ENCODE data around the gene IVD.

IVD gene

DNA sequence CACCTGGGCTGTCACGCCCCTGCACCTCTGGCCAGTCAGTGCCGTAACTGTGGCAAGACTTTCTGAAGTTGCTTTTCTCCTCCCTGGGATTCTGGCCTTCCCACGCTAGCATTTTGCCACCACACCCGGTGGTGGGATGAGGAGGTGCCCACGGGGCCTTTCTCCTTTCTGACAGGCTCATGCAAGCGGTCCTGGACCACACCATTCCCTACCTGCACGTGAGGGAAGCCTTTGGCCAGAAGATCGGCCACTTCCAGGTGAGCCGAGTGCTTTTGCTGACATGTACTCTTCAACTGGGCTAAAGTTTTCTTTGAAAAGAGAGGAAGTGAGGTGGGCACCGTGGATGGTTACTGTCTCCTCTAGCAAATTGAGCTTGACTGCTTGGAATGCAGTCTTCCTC lies 9.6 kb downstream of the IVD start:
- Mint-ChIP-seq H3K27me3 (ENCODE audit: low read depth) (no peaks in the 10 kb centered on the region), H3K27ac (no peak overlapping the region), H3K36me3 (ENCODE audit: low read depth) (peaks cover 50% of the 10 kb centered on the region), H3K9me3 (no peaks in the 10 kb centered on the region), H3K4me1 (peaks cover under 1% of the 10 kb centered on the region), H3K4me3 (no peak overlapping the region)
- TF ChIP-seq, protein P1, sequence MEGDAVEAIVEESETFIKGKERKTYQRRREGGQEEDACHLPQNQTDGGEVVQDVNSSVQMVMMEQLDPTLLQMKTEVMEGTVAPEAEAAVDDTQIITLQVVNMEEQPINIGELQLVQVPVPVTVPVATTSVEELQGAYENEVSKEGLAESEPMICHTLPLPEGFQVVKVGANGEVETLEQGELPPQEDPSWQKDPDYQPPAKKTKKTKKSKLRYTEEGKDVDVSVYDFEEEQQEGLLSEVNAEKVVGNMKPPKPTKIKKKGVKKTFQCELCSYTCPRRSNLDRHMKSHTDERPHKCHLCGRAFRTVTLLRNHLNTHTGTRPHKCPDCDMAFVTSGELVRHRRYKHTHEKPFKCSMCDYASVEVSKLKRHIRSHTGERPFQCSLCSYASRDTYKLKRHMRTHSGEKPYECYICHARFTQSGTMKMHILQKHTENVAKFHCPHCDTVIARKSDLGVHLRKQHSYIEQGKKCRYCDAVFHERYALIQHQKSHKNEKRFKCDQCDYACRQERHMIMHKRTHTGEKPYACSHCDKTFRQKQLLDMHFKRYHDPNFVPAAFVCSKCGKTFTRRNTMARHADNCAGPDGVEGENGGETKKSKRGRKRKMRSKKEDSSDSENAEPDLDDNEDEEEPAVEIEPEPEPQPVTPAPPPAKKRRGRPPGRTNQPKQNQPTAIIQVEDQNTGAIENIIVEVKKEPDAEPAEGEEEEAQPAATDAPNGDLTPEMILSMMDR (IDR thresholded peaks at IDR 0.05; ENCODE audit: unreplicated experiment in 3 of 3), result no peak

DNA sequence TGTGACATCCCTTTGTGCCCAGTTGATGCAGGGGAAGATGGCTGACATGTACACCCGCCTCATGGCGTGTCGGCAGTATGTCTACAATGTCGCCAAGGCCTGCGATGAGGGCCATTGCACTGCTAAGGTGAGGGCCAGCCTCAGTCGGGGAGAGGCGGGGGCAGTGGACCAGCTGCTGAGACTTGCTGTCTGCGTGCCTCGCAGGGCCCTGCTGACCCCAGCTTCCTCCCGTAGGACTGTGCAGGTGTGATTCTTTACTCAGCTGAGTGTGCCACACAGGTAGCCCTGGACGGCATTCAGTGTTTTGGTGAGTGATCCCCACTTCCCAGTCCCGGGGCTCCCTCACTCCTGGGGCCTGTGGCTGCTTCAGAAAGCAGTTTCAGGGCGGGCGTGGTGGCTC lies 10.5 kb downstream of the IVD start:
- TF ChIP-seq, protein P1 (IDR thresholded peaks at IDR 0.05; ENCODE audit: unreplicated experiment in 3 of 3), result no peak
- no peak overlapping the region for H3K27ac Mint-ChIP-seq
- no peaks in the 10 kb centered on the region for H3K27me3 Mint-ChIP-seq (ENCODE audit: low read depth)
- peaks cover 42% of the 10 kb centered on the region for H3K36me3 Mint-ChIP-seq (ENCODE audit: low read depth)
- H3K4me1 Mint-ChIP-seq, result peaks cover 7% of the 10 kb centered on the region
- no peak overlapping the region for H3K4me3 Mint-ChIP-seq
- H3K9me3 Mint-ChIP-seq, result no peaks in the 10 kb centered on the region

DNA sequence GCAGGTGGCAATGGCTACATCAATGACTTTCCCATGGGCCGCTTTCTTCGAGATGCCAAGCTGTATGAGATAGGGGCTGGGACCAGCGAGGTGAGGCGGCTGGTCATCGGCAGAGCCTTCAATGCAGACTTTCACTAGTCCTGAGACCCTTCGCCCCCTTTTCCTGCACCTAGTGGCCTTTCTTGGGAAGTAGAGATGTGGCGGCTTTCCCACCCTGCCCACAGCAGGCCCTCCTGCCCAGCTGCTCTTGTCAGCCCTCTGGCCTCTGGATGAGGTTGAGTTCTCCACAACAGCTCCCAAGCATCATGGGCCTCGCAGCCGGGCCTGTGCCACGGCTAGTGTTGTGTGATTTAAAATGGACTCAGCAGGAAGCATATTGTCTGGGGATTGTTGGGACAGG lies 12.5 kb downstream of the IVD start:
- H3K27me3 Mint-ChIP-seq (ENCODE audit: low read depth), result peaks cover 8% of the 10 kb centered on the region
- no peak overlapping the region for H3K4me3 Mint-ChIP-seq

DNA sequence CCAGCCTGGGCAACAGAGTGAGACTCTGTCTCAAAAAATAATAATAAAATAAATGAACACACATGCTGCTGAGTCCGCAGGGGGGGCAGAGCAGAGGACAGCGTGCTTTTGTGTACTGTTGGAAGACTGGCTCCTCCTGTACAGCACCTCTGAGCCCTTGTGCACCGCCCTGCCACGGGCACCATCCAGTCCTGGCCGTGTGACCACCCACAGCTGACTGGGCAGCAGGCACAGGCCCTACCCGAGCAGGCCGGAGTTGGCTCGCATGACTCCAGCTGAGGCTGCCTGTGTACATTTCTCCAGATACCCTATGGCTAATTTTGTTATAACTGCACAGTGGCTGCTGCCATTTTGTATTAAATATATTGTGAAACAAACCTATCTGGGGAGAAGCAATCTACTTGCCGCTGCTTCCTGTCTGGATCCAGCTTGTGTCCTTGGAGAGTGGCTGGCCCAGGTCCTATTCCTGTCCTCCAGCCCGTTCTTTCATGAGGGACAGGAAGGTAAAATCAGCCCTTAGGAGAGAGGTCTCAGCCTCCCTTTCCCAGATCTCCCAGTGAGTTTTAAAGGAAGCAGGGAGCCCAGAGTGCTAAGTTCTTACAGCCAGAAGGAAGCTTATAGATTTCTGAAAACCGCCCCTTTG lies 14.6 kb downstream of the IVD start:
- Mint-ChIP-seq H3K36me3 (ENCODE audit: low read depth) (peaks cover 12% of the 10 kb centered on the region), H3K9me3 (no peaks in the 10 kb centered on the region), H3K27ac (no peak overlapping the region), H3K27me3 (ENCODE audit: low read depth) (peaks cover 8% of the 10 kb centered on the region), H3K4me3 (no peak overlapping the region), H3K4me1 (peaks cover 16% of the 10 kb centered on the region)
- TF ChIP-seq, protein P1 (IDR thresholded peaks at IDR 0.05; ENCODE audit: unreplicated experiment in 3 of 3), result no peak

More for the DNA sequence above, 12.5 kb downstream of the IVD start:
- TF ChIP-seq, protein P1 (IDR thresholded peaks at IDR 0.05; ENCODE audit: unreplicated experiment in 3 of 3), result no peak
- Mint-ChIP-seq H3K36me3 (ENCODE audit: low read depth) (peaks cover 26% of the 10 kb centered on the region), H3K27ac (no peak overlapping the region), H3K9me3 (no peaks in the 10 kb centered on the region), H3K4me1 (peaks cover 12% of the 10 kb centered on the region)

DNA sequence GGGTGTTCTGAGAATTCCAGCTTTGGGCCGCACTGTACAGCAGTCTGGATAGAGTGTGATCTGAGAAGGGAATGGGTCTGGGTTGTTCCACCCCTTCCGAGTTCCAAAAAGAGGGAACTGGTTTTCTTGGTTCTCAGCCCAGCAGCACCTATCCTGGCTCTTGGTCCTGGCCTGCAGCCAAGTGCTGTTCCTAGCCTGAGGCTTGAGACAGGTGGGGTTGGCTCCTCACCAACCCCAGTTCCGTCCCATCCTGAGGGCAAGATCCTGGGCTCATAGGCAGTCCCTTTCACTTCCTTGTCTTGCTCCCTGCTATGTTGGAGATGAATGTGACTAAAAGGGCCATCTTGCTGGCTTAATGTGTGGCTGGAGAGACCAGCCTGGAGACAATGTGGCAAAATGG lies 15.2 kb downstream of the IVD start:
- Mint-ChIP-seq H3K27ac (no peak overlapping the region), H3K4me1 (peaks cover 19% of the 10 kb centered on the region), H3K9me3 (no peaks in the 10 kb centered on the region), H3K36me3 (ENCODE audit: low read depth) (peaks cover 8% of the 10 kb centered on the region), H3K4me3 (no peak overlapping the region), H3K27me3 (ENCODE audit: low read depth) (peaks cover 8% of the 10 kb centered on the region)
- TF ChIP-seq, protein P1 (IDR thresholded peaks at IDR 0.05; ENCODE audit: unreplicated experiment in 3 of 3), result no peak

Data from nephron (organoid).